A549 (cell line): ENCODE measurements around the gene AXL. TPM values are rescaled to one million over a fixed set of nuclear protein-coding genes. Genes with fewer than 3 reads are reported as not detected.

Source experiments
- CBX2 ChIP-seq: fragments of 200-600 bp; sonication (generic); IDR thresholded peaks from 2 replicates; pipeline ENCODE4 v1.6.1; 2016; ENCODE audit warnings: low read depth, mild to moderate bottlenecking, borderline replicate concordance
- CBX8 ChIP-seq: fragments of 200-600 bp; sonication (generic); IDR thresholded peaks from 2 replicates; pipeline ENCODE4 v1.6.1; 2016
- CEBPB ChIP-seq, 2 experiments: fragments of >200 bp in 1 of 2; sonication (Bioruptor Twin) in 1 of 2; formaldehyde crosslinking in 1 of 2; IDR thresholded peaks; 2 replicates each; pipeline ENCODE4 v1.6.1; 2012 to 2016
- CHD2 ChIP-seq: fragments of 150-350 bp; IDR thresholded peaks from 2 replicates; pipeline ENCODE4 v1.6.1; 2014; ENCODE audit warnings: low read length; ENCODE audit not compliant: partially characterized antibody
- CHD4 ChIP-seq: fragments of 200-600 bp; sonication (generic); IDR thresholded peaks from 2 replicates; pipeline ENCODE4 v1.6.1; 2016; ENCODE audit warnings: antibody characterized with exemption, mild to moderate bottlenecking, borderline replicate concordance
- EHF ChIP-seq: fragments of 250-450 bp; sonication (Bioruptor Pico); IDR thresholded peaks from 2 replicates; pipeline ENCODE4 v1.5.0; 2020; ENCODE audit warnings: mild to moderate bottlenecking
- EHMT2 ChIP-seq: fragments of 200-600 bp; sonication (generic); IDR thresholded peaks from 2 replicates; pipeline ENCODE4 v1.6.1; 2016; ENCODE audit warnings: antibody characterized with exemption, low read depth, mild to moderate bottlenecking, moderate library complexity
- ESRRA ChIP-seq: fragments of 150-350 bp; IDR thresholded peaks from 2 replicates; pipeline ENCODE4 v1.6.1; 2014; ENCODE audit warnings: mild to moderate bottlenecking, low read length, borderline replicate concordance
- HDAC2 ChIP-seq: fragments of 200-600 bp; sonication (generic); IDR thresholded peaks from 2 replicates; pipeline ENCODE4 v1.6.1; 2016
- HEYL ChIP-seq: fragments of 250-450 bp; sonication (Bioruptor Pico); IDR thresholded peaks from 2 replicates; pipeline ENCODE4 v1.8.0; 2021; ENCODE audit warnings: mild to moderate bottlenecking, moderate library complexity
- HOXA7 ChIP-seq: fragments of 250-450 bp; sonication (Bioruptor Pico); IDR thresholded peaks from 2 replicates; pipeline ENCODE4 v1.5.0; 2020; ENCODE audit warnings: mild to moderate bottlenecking, moderate library complexity
- JUN ChIP-seq, 2 experiments: fragments of >200 bp; sonication (Bioruptor Twin); formaldehyde crosslinking; IDR thresholded peaks; 2 replicates in 1 of 2; 3 replicates in 1 of 2; pipeline ENCODE4 v1.6.1; 2016 to 2017
- JUNB ChIP-seq: fragments of >200 bp; sonication (Bioruptor Twin); formaldehyde crosslinking; IDR thresholded peaks from 2 replicates; pipeline ENCODE4 v1.6.1; 2016
- KDM1A ChIP-seq: fragments of 200-600 bp; sonication (generic); IDR thresholded peaks from 2 replicates; pipeline ENCODE4 v1.6.1; 2016; ENCODE audit warnings: low read depth, mild to moderate bottlenecking
- MAFK ChIP-seq: fragments of 450-650 bp; IDR thresholded peaks from 2 replicates; pipeline ENCODE4 v1.6.1; 2014; ENCODE audit not compliant: partially characterized antibody
- MAZ ChIP-seq: fragments of 150-350 bp; IDR thresholded peaks from 2 replicates; pipeline ENCODE4 v1.6.1; 2014; ENCODE audit warnings: antibody characterized with exemption, low read depth, low read length, borderline replicate concordance
- MYC ChIP-seq: IDR thresholded peaks from 2 replicates; pipeline ENCODE4 v1.6.1; 2012; ENCODE audit warnings: mild to moderate bottlenecking, inconsistent platforms, low read length, improper control_type of control experiment, borderline replicate concordance
- PHF8 ChIP-seq: fragments of 200-600 bp; sonication (generic); IDR thresholded peaks from 2 replicates; pipeline ENCODE4 v1.6.1; 2016; ENCODE audit warnings: low read depth, mild to moderate bottlenecking, antibody characterized with exemption, moderate library complexity, borderline replicate concordance
- POLR2A ChIP-seq: IDR thresholded peaks from 2 replicates; pipeline ENCODE4 v1.6.1; 2012; ENCODE audit warnings: mild to moderate bottlenecking, low read length
- RARB ChIP-seq: fragments of 250-450 bp; sonication (Bioruptor Pico); IDR thresholded peaks from 2 replicates; pipeline ENCODE4 v1.8.0; 2021; ENCODE audit warnings: mild to moderate bottlenecking, moderate library complexity
- RFX5 ChIP-seq: fragments of 450-650 bp; IDR thresholded peaks from 2 replicates; pipeline ENCODE4 v1.7.1; 2014; ENCODE audit warnings: antibody characterized with exemption, mild to moderate bottlenecking, moderate library complexity
- TFCP2L1 ChIP-seq: fragments of 250-450 bp; sonication (Bioruptor Pico); IDR thresholded peaks from 2 replicates; pipeline ENCODE4 v1.5.0; 2021; ENCODE audit warnings: mild to moderate bottlenecking
- ZC3H11A ChIP-seq: fragments of 450-650 bp; IDR thresholded peaks from 2 replicates; pipeline ENCODE4 v1.6.1; 2014; ENCODE audit warnings: antibody characterized with exemption, mild to moderate bottlenecking
- ZFP36 ChIP-seq: fragments of 450-650 bp; IDR thresholded peaks from 2 replicates; pipeline ENCODE4 v1.6.1; 2014; ENCODE audit warnings: borderline replicate concordance; ENCODE audit not compliant: partially characterized antibody
- ZSCAN20 ChIP-seq: fragments of 250-450 bp; sonication (Bioruptor Pico); IDR thresholded peaks from 2 replicates; pipeline ENCODE4 v1.8.0; 2022; ENCODE audit warnings: mild to moderate bottlenecking, moderate library complexity
- polyA plus RNA-seq, 4 experiments: library from polyadenylated mRNA; depleted of rRNA in 3 of 4; stranded (reverse); fragments of >200 nt; fragmentation: RNase III in 1 of 4; extraction: RNeasy Plus Mini Kit Qiagen cat#74134 plus additional on column Dnase treatment in 1 of 4; gene quantifications; 2 replicates in 3 of 4; 3 replicates in 1 of 4; pipeline ENCODE4 v1.2.3, GENCODE V29; 2011 to 2017
- TF ChIP-seq, protein P1 (sequence below): fragments of >200 bp; sonication (Bioruptor Twin); formaldehyde crosslinking; IDR thresholded peaks from 3 replicates; pipeline ENCODE4 v1.5.1; 2016
- TF ChIP-seq, protein P2 (sequence below): IDR thresholded peaks from 2 replicates; pipeline ENCODE4 v1.6.1; 2012
- TF ChIP-seq, protein P3 (sequence below): fragments of 250-450 bp; sonication (Bioruptor Pico); IDR thresholded peaks from 2 replicates; pipeline ENCODE4 v1.5.0; 2021; ENCODE audit warnings: mild to moderate bottlenecking, moderate library complexity, borderline replicate concordance

AXL gene
- polyA plus RNA-seq, 2 of the 4 experiments (the other 2 are of a cell fraction): 45.4 to 60.1 TPM

- TF ChIP-seq PHF8 (peak; percentile 45; the same call in 1 of the 2 replicates), HEYL (CRISPR knock-in tag) (no peak; the same call in 1 of the 2 replicates), CBX2 (no peak), CHD4 (no peak), CHD2 (peak; percentile 29), JUNB (peak; percentile 98), TFCP2L1 (peak; percentile 85), HDAC2 (no peak; the same call in 1 of the 2 replicates), EHMT2 (no peak), ZSCAN20 (CRISPR knock-in tag) (no peak), POLR2A (no peak; the same call in 1 of the 2 replicates), MYC (peak; percentile 93), HOXA7 (CRISPR knock-in tag) (peak; percentile 94; the same call in 1 of the 2 replicates), JUN (IDR thresholded peaks at IDR 0.05) (peak; percentile 97 to 100), CEBPB (IDR thresholded peaks at IDR 0.05) (peak in 1 of 2 experiments; percentile 61; a peak in 1 of 4 replicates), MAFK (no peak), ESRRA (no peak; the same call in 1 of the 2 replicates), EHF (CRISPR knock-in tag) (0 out of 2 replicates have a peak, but pooled peaks have one; percentile 32), ZC3H11A (no peak), RARB (CRISPR knock-in tag) (peak; percentile 67; the same call in 1 of the 2 replicates), CBX8 (no peak), MAZ (peak; percentile 65), RFX5 (peak; percentile 39), ZFP36 (no peak), KDM1A (0 out of 2 replicates have a peak, but pooled peaks have one; percentile 3)
- TF ChIP-seq, protein P1, sequence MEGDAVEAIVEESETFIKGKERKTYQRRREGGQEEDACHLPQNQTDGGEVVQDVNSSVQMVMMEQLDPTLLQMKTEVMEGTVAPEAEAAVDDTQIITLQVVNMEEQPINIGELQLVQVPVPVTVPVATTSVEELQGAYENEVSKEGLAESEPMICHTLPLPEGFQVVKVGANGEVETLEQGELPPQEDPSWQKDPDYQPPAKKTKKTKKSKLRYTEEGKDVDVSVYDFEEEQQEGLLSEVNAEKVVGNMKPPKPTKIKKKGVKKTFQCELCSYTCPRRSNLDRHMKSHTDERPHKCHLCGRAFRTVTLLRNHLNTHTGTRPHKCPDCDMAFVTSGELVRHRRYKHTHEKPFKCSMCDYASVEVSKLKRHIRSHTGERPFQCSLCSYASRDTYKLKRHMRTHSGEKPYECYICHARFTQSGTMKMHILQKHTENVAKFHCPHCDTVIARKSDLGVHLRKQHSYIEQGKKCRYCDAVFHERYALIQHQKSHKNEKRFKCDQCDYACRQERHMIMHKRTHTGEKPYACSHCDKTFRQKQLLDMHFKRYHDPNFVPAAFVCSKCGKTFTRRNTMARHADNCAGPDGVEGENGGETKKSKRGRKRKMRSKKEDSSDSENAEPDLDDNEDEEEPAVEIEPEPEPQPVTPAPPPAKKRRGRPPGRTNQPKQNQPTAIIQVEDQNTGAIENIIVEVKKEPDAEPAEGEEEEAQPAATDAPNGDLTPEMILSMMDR: no peak
- TF ChIP-seq, protein P2, sequence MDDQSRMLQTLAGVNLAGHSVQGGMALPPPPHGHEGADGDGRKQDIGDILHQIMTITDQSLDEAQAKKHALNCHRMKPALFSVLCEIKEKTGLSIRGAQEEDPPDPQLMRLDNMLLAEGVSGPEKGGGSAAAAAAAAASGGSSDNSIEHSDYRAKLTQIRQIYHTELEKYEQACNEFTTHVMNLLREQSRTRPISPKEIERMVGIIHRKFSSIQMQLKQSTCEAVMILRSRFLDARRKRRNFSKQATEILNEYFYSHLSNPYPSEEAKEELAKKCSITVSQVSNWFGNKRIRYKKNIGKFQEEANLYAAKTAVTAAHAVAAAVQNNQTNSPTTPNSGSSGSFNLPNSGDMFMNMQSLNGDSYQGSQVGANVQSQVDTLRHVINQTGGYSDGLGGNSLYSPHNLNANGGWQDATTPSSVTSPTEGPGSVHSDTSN: peak; percentile 87
- TF ChIP-seq, protein P3, sequence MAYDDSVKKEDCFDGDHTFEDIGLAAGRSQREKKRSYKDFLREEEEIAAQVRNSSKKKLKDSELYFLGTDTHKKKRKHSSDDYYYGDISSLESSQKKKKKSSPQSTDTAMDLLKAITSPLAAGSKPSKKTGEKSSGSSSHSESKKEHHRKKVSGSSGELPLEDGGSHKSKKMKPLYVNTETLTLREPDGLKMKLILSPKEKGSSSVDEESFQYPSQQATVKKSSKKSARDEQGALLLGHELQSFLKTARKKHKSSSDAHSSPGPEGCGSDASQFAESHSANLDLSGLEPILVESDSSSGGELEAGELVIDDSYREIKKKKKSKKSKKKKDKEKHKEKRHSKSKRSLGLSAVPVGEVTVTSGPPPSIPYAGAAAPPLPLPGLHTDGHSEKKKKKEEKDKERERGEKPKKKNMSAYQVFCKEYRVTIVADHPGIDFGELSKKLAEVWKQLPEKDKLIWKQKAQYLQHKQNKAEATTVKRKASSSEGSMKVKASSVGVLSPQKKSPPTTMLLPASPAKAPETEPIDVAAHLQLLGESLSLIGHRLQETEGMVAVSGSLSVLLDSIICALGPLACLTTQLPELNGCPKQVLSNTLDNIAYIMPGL: peak; percentile 90
- TF ChIP-seq, all 56 proteins: peak for 35
Observed at GRCh38 chr19:41226053-41226873, 7.2 kb downstream of the AXL start (continued).
